ENCODE results near the gene SDF4. TPM values are rescaled to one million over a fixed set of nuclear protein-coding genes. Genes with fewer than 3 reads are reported as not detected.

The SDF4 gene
- total RNA-seq, 4 donors from 2014 or later, result 93.3 to 170 (median 110) TPM

DNA sequence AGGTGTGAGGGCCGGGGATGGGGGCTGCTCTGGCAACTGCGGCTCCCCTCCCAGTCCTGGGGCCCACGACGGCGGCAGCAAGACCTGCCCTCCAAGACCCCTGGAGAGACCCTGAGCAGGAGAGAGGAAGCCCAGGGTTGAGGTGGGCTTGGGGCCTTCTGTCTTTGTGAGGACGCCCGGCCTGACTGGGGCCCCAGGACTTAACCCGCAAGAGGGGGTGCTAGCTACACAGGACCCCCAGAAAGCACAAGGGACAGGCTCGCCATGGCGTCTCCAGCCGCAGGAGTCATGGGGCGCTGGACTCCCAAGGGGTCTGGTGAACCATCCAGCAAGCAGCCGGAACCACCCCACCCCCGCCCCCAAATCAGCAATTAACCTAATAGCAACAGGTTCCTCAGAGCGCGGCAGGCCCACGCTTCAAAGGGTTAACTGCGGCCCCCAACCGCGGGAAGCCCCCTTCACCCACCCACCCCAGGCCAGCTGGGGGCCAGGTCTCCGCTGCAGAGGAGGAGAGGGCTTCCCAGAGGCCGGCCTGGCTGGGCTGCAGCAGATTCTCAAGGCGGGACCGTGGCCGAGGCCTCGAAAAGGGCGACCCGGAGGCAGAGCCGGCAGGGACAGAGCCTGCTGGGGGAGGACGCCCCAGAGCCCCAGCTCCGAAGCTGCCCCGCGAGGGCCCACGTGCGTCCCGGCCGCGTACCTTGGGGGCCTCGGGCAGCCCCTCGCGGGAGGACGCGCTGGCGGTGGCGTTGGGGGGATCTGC lies 14.2 kb upstream of the SDF4 start:
- Histone ChIP-seq H3K27me3 (peaks cover 0 to 59% of the 10 kb centered on the region in 2 donors), H3K4me3 (no peak overlapping the region), H3K36me3 (peaks cover 0 to 26% (median 0%) of the 10 kb centered on the region in 3 donors), H3K4me1 (peaks cover 0 to 24% (median 7%) of the 10 kb centered on the region in 4 donors), H3K27ac (no peak overlapping the region), H3K9me3 (no peaks in the 10 kb centered on the region)
- TF ChIP-seq, protein P1, sequence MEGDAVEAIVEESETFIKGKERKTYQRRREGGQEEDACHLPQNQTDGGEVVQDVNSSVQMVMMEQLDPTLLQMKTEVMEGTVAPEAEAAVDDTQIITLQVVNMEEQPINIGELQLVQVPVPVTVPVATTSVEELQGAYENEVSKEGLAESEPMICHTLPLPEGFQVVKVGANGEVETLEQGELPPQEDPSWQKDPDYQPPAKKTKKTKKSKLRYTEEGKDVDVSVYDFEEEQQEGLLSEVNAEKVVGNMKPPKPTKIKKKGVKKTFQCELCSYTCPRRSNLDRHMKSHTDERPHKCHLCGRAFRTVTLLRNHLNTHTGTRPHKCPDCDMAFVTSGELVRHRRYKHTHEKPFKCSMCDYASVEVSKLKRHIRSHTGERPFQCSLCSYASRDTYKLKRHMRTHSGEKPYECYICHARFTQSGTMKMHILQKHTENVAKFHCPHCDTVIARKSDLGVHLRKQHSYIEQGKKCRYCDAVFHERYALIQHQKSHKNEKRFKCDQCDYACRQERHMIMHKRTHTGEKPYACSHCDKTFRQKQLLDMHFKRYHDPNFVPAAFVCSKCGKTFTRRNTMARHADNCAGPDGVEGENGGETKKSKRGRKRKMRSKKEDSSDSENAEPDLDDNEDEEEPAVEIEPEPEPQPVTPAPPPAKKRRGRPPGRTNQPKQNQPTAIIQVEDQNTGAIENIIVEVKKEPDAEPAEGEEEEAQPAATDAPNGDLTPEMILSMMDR (IDR thresholded peaks at IDR 0.05), result no peak
- TF ChIP-seq POLR2A (IDR thresholded peaks at IDR 0.05) (no peak), EP300 (IDR thresholded peaks at IDR 0.05) (no peak)
- 37 to 52% methylated on average over 12 to 15 of the region's 45 CpGs for WGBS, 2 donors
- no peak for DNase-seq (ENCODE audit: low spot score in 2 of 2)

DNA sequence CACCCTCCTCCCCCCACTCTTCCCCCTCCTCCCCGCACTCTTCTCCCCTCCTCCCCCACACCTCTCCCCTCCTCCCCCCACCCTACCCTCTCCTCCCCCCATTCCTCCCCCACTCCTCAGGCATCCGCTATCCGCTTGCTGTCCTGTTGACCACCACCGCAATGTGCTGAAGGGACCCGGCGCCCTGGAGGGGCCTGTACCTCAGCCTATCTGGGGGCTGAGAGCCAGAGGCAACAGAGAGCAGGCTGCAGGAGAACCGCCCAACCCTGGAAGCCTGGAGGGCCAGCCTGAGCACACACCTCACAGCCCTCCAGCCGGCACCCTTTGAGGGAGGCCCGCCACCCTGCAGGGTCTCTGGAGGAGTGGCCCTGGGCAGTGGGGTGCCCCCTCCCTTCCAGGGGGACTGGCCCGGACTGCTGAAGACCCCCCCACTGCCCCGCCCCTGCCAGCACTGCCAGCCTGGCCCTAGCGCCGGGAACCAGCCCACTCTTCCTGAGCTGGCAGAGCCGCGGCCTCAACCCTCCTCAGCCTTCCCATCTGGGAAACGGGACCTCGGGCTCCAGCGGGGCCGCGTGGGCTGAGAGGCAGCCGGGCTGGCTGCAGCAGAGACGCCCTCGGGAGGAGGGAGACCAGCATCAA lies 13.5 kb upstream of the SDF4 start:
- H3K36me3 ChIP-seq, result peaks cover 0 to 20% (median 0%) of the 10 kb centered on the region in 3 donors
- TF ChIP-seq POLR2A (IDR thresholded peaks at IDR 0.05) (no peak), EP300 (IDR thresholded peaks at IDR 0.05) (no peak)
- TF ChIP-seq, protein P1 (IDR thresholded peaks at IDR 0.05), result no peak
- no peaks in the 10 kb centered on the region for H3K9me3 ChIP-seq
- H3K27ac ChIP-seq, result no peak overlapping the region
- DNase-seq (ENCODE audit: low spot score in 2 of 2), result no peak
- H3K4me3 ChIP-seq, result no peak overlapping the region
- WGBS, 2 donors, result 59 to 74% methylated on average over 12 to 13 of the region's 23 CpGs
- H3K27me3 ChIP-seq, result peaks cover 0 to 66% of the 10 kb centered on the region in 2 donors
- H3K4me1 ChIP-seq, result peaks cover 0 to 24% (median 7%) of the 10 kb centered on the region in 4 donors

DNA sequence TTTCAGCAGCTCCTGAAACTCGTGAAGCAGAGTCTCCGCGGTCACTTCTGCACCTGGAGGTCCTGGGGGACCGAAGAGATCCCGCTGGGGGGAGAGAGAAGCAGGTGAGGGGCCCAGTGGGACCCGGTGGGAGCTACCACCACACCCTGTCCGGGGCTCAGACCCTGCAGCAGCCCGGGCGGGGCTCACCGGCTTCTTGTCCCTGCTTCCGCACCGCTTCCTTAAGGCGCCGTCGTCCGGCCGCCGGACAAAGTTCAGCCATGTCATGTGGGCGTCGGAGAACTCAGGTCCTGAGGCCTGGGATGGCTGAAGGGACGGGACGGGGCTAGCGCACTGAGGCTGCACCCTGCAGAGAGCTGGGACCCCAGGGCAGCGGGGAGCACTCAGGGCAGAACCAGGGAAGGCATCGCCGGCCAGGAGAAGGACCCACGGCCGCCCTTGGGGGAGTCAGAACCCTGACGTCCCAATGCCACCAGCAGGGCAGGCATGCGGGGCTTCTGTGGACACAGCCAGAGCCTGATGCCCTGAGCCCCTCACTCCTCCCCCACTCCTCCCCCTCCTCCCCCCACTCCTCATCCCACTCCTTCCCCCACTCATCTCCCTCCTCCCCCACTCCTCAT lies 12.5 kb upstream of the SDF4 start:
- Histone ChIP-seq H3K4me3 (no peak overlapping the region), H3K9me3 (no peaks in the 10 kb centered on the region), H3K4me1 (peaks cover 0 to 31% (median 7%) of the 10 kb centered on the region in 4 donors), H3K27ac (no peak overlapping the region), H3K27me3 (peaks cover 0 to 76% of the 10 kb centered on the region in 2 donors), H3K36me3 (peaks cover 0 to 20% (median 0%) of the 10 kb centered on the region in 3 donors)
- TF ChIP-seq, protein P1 (IDR thresholded peaks at IDR 0.05), result no peak
- TF ChIP-seq POLR2A (IDR thresholded peaks at IDR 0.05) (no peak), EP300 (IDR thresholded peaks at IDR 0.05) (no peak)
- 44 to 55% methylated on average over 17 to 26 of the region's 30 CpGs for WGBS, 2 donors
- DNase-seq (ENCODE audit: low spot score in 2 of 2), result no peak

DNA sequence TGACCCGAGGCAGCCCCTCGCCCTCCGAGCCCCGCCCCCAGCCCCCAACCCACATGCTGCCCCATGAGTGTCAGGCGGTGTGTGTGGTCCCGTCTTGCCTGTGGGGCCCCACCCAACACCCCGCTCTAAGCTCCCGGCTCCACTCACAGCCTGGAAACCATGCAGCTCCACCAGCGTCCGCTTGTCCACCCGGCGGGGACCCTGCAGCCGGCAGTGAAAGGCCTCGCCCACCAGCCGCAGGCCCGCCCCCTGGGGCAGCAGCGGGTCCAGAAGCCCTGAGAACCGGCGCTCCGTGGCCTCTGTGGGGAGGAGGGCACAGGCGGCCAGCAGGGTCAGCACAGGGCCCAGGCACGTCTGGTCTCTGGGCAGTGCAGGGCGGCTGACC lies 12.0 kb upstream of the SDF4 start:
- H3K4me1 ChIP-seq, result peaks cover 0 to 36% (median 7%) of the 10 kb centered on the region in 4 donors
- no peak overlapping the region for H3K4me3 ChIP-seq
- no peak overlapping the region for H3K27ac ChIP-seq
- no peak for DNase-seq (ENCODE audit: low spot score in 2 of 2)
- WGBS, 2 donors, result 35 to 40% methylated on average over 4 to 6 of the region's 23 CpGs
- TF ChIP-seq EP300 (IDR thresholded peaks at IDR 0.05), result no peak
- TF ChIP-seq POLR2A (IDR thresholded peaks at IDR 0.05), result no peak
- TF ChIP-seq, protein P1 (IDR thresholded peaks at IDR 0.05), result no peak
- no peaks in the 10 kb centered on the region for H3K9me3 ChIP-seq
- H3K27me3 ChIP-seq, result peaks cover 0 to 81% of the 10 kb centered on the region in 2 donors
- H3K36me3 ChIP-seq, result peaks cover 0 to 20% (median 0%) of the 10 kb centered on the region in 3 donors
